ENCODE data around the gene C11orf54.

DNA sequence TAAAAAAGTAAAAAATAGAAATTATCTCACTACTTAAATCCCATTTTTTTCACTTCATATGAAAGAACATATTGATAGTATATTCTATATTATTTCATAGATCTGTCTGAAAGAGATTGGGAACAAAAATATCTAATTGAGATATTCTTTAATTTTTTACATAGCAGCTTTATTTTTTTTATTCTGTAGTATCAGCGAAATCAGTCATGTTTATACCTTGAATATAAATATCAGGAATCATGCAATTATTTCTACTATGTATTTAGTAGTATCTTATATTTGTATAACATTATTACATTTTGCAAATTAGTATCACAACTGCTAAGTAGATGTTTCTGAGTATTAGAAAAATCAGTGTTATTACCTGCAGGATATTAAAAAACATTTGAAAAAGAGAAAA lies 20.4 kb downstream of the C11orf54 start:
- TF ChIP-seq CREB1 (IDR thresholded peaks at IDR 0.05; ENCODE audit: low read depth) (no peak), POLR2A (IDR thresholded peaks at IDR 0.05; ENCODE audit: low read depth, low read length) (no peak)
